ENCODE results near the gene IZUMO4.

GRCh38 chr19:2062770-2063169 lies 33.9 kb upstream of the IZUMO4 start:
- no peak for TF ChIP-seq CTCF (conservative IDR thresholded peaks at IDR 0.05; ENCODE audit: low read length)
- no peak for TF ChIP-seq EZH2phosphoT487 (IDR thresholded peaks at IDR 0.05; ENCODE audit: borderline replicate concordance)

All from Loucy (cell line).